Measurements from ENCODE around the gene PHF11. TPM values are rescaled to one million over a fixed set of nuclear protein-coding genes. Genes with fewer than 3 reads are reported as not detected.

Gene PHF11
- total RNA-seq, 4 donors from 2014 or later = 26.1 to 86.5 (median 35.3) TPM

- DNase-seq (ENCODE audit: low spot score in 2 of 2) = no peak
- Histone ChIP-seq H3K4me3 (no peak overlapping the region), H3K27ac (no peak overlapping the region), H3K4me1 (no peaks in the 10 kb centered on the region), H3K9me3 (no peaks in the 10 kb centered on the region), H3K27me3 (no peaks in the 10 kb centered on the region), H3K36me3 (peaks cover 48% of the 10 kb centered on the region)
- no peak for TF ChIP-seq POLR2A (IDR thresholded peaks at IDR 0.05)
- no peak for TF ChIP-seq EP300 (IDR thresholded peaks at IDR 0.05)
- 90% methylated on average over 10 of the region's 10 CpGs for WGBS
Observed at GRCh38 chr13:49550942-49551644, 55.3 kb downstream of the PHF11 start.

- TF ChIP-seq CTCF (IDR thresholded peaks at IDR 0.05) (no peak), POLR2A (IDR thresholded peaks at IDR 0.05) (no peak), POLR2AphosphoS5 (IDR thresholded peaks at IDR 0.05) (no peak), EP300 (IDR thresholded peaks at IDR 0.05) (no peak)
- WGBS = 97% methylated on average over 2 of the region's 2 CpGs
- H3K27me3 ChIP-seq = no peaks in the 10 kb centered on the region
- peaks cover 42% of the 10 kb centered on the region for H3K36me3 ChIP-seq
- no peaks in the 10 kb centered on the region for H3K4me1 ChIP-seq
- no peaks in the 10 kb centered on the region for H3K9me3 ChIP-seq
- H3K4me3 ChIP-seq = no peak overlapping the region
- no peak for DNase-seq (ENCODE audit: low spot score in 2 of 2)
- no peak overlapping the region for H3K27ac ChIP-seq
Observed at GRCh38 chr13:49553888-49554287, 58.1 kb downstream of the PHF11 start.

GRCh38 chr13:49554387-49554786 is 58.6 kb downstream of the PHF11 start:
- no peak overlapping the region for H3K4me3 ChIP-seq
- H3K36me3 ChIP-seq = peaks cover 44% of the 10 kb centered on the region
- DNase-seq (ENCODE audit: low spot score in 2 of 2) = no peak
- no peak for TF ChIP-seq CTCF (IDR thresholded peaks at IDR 0.05)
- no peaks in the 10 kb centered on the region for H3K27me3 ChIP-seq
- 85% methylated on average over 11 of the region's 11 CpGs for WGBS
- no peaks in the 10 kb centered on the region for H3K4me1 ChIP-seq
- no peaks in the 10 kb centered on the region for H3K9me3 ChIP-seq
- H3K27ac ChIP-seq = no peak overlapping the region

GRCh38 chr13:49559006-49559405 is 63.3 kb downstream of the PHF11 start:
- TF ChIP-seq POLR2A (IDR thresholded peaks at IDR 0.05) (no peak), EP300 (IDR thresholded peaks at IDR 0.05) (no peak), POLR2AphosphoS5 (IDR thresholded peaks at IDR 0.05) (no peak), CTCF (IDR thresholded peaks at IDR 0.05) (no peak)
- H3K9me3 ChIP-seq = no peaks in the 10 kb centered on the region
- WGBS = 99% methylated on average over 3 of the region's 3 CpGs
- no peak overlapping the region for H3K27ac ChIP-seq
- DNase-seq (ENCODE audit: low spot score in 2 of 2) = no peak
- H3K27me3 ChIP-seq = no peaks in the 10 kb centered on the region
- peaks cover 2% of the 10 kb centered on the region for H3K4me1 ChIP-seq
- peaks cover 36% of the 10 kb centered on the region for H3K36me3 ChIP-seq
- no peak overlapping the region for H3K4me3 ChIP-seq

GRCh38 chr13:49560270-49561061 is 64.7 kb downstream of the PHF11 start:
- TF ChIP-seq POLR2AphosphoS5 (IDR thresholded peaks at IDR 0.05) = no peak
- TF ChIP-seq POLR2A (IDR thresholded peaks at IDR 0.05) = no peak
- TF ChIP-seq CTCF (IDR thresholded peaks at IDR 0.05) = no peak
- no peak for TF ChIP-seq EP300 (IDR thresholded peaks at IDR 0.05)
- H3K4me3 ChIP-seq = no peak overlapping the region
- H3K27ac ChIP-seq = no peak overlapping the region
- WGBS = 50% methylated on average over 10 of the region's 10 CpGs
- peaks cover 34% of the 10 kb centered on the region for H3K36me3 ChIP-seq
- no peaks in the 10 kb centered on the region for H3K9me3 ChIP-seq
- DNase-seq (ENCODE audit: low spot score in 2 of 2) = no peak
- H3K4me1 ChIP-seq = peaks cover 2% of the 10 kb centered on the region
- no peaks in the 10 kb centered on the region for H3K27me3 ChIP-seq

Measured in suprapubic skin (tissue), 4 donors.